H1 (cell line): ENCODE data around the gene DNAL1. TPM values are rescaled to one million over a fixed set of nuclear protein-coding genes. Genes with fewer than 3 reads are reported as not detected.
A peak's percentile ranks its signal among the peaks of the same experiment; 100 is the strongest.

Source experiments
- CTCF ChIA-PET: fragments of 300-600 bp; sonication (Branson Sonifier 250); formaldehyde crosslinking; loops from one replicate; lab custom pipeline; 2021; ENCODE audit not compliant: partially characterized antibody; lab: Charles Lee
- POLR2A ChIA-PET: fragments of 300-600 bp; sonication (Branson Sonifier 250); formaldehyde crosslinking; loops from one replicate; lab custom pipeline; 2021; ENCODE audit warnings: inconsistent platforms; ENCODE audit not compliant: partially characterized antibody; lab: Charles Lee
- DNase-seq, 2 experiments: peaks; one replicate each; pipeline versions ENCODE4 v3.0.0 to v3.0.0-alpha.2; 2010 to 2022; ENCODE audit warnings: low spot score in 2 of 2, low read depth in 1 of 2, mixed read lengths in 1 of 2
- FAIRE-seq: peaks from 2 replicates; lab custom pipeline; 2011; peaks lifted over from hg19 to GRCh38; lab: Jason Lieb, UNC
- H2AFZ ChIP-seq: 2 replicates; pipeline ENCODE4 v1.8.1; 2012; ENCODE audit warnings: low read length, inconsistent platforms
- H2AK5ac ChIP-seq: 2 replicates; pipeline ENCODE4 v1.6.1; 2013; ENCODE audit warnings: low read depth, low read length
- H2BK120ac ChIP-seq: replicated peaks from 2 replicates; pipeline ENCODE3; 2013; ENCODE audit warnings: low read depth, low read length, inconsistent platforms
- H2BK12ac ChIP-seq: 2 replicates; pipeline ENCODE4 v1.6.1; 2013; ENCODE audit warnings: low read depth, low read length
- H2BK15ac ChIP-seq: 2 replicates; pipeline ENCODE4 v1.6.1; 2013; ENCODE audit warnings: low read length
- H2BK20ac ChIP-seq: 2 replicates; pipeline ENCODE4 v1.6.1; 2013; ENCODE audit warnings: low read length
- H2BK5ac ChIP-seq: 2 replicates; pipeline ENCODE4 v1.6.1; 2013; ENCODE audit warnings: low read depth, low read length
- H3K14ac ChIP-seq: 2 replicates; pipeline ENCODE4 v1.6.1; 2013; ENCODE audit warnings: inconsistent platforms; ENCODE audit not compliant: insufficient read length
- H3K18ac ChIP-seq: 2 replicates; pipeline ENCODE4 v1.6.1; 2013; ENCODE audit warnings: low read length; ENCODE audit errors: extremely low read depth
- H3K23ac ChIP-seq: 2 replicates; pipeline ENCODE4 v1.6.1; 2013; ENCODE audit warnings: inconsistent platforms; ENCODE audit not compliant: insufficient read length
- H3K23me2 ChIP-seq: 2 replicates; pipeline ENCODE4 v1.6.1; 2013; ENCODE audit warnings: low read depth, low read length
- H3K27ac ChIP-seq: 2 replicates; pipeline ENCODE4 v1.6.1; 2011; ENCODE audit warnings: low read depth, low read length, inconsistent platforms
- H3K27me3 ChIP-seq, 4 experiments: replicated peaks in 1 of 4; 1 replicate in 1 of 4; 2 replicates in 3 of 4; pipeline versions ENCODE4 v1.6.1 to v1.8.1; 2011 to 2013; ENCODE audit warnings: low read length in 3 of 4, mild to moderate bottlenecking in 3 of 4, inconsistent platforms in 2 of 4, mixed read lengths in 2 of 4, moderate library complexity in 1 of 4; ENCODE audit not compliant: control insufficient read depth in 3 of 4, insufficient read depth in 3 of 4; ENCODE audit errors: extremely low read depth in 1 of 4
- H3K36me3 ChIP-seq, 4 experiments: 2 replicates each; pipeline versions ENCODE4 v1.6.1 to v1.8.1; 2011 to 2013; ENCODE audit warnings: mild to moderate bottlenecking in 4 of 4, low read length in 3 of 4, moderate library complexity in 2 of 4, control low read depth in 1 of 4, inconsistent platforms in 1 of 4; ENCODE audit not compliant: insufficient read depth in 4 of 4, control insufficient read depth in 2 of 4
- H3K4ac ChIP-seq: replicated peaks from 2 replicates; pipeline ENCODE3; 2013; ENCODE audit warnings: low read length, low read depth, mixed read lengths, inconsistent platforms; ENCODE audit not compliant: insufficient read length
- H3K4me1 ChIP-seq, 4 experiments: replicated peaks in 1 of 4; 1 replicate in 1 of 4; 2 replicates in 3 of 4; pipeline versions ENCODE4 v1.6.1 to v1.8.1; 2011 to 2013; ENCODE audit warnings: low read length in 3 of 4, inconsistent platforms in 2 of 4, mixed read lengths in 1 of 4; ENCODE audit not compliant: insufficient read depth in 4 of 4, control insufficient read depth in 3 of 4
- H3K4me2 ChIP-seq, 2 experiments: 2 replicates each; pipeline versions ENCODE4 v1.6.1 to v1.8.1; 2011 to 2013; ENCODE audit warnings: low read depth in 2 of 2, low read length in 2 of 2, control low read depth in 1 of 2, inconsistent platforms in 1 of 2, mild to moderate bottlenecking in 1 of 2; ENCODE audit not compliant: insufficient read depth in 1 of 2
- H3K4me3 ChIP-seq, 4 experiments: fragments of 200-600, 300-600 bp in 1 of 4; sonication (generic), shearing (Covaris generic), sonication (Bioruptor Twin) in 1 of 4; 2 replicates each; pipeline versions ENCODE4 v1.5.1 to v1.8.1; 2011 to 2016; ENCODE audit warnings: low read length in 4 of 4, low read depth in 3 of 4, control low read depth in 2 of 4, inconsistent platforms in 2 of 4, mild to moderate bottlenecking in 2 of 4, mixed read lengths in 1 of 4, moderate library complexity in 1 of 4; ENCODE audit not compliant: insufficient read depth in 2 of 4; ENCODE audit errors: extremely low read depth in 1 of 4
- H3K56ac ChIP-seq: replicated peaks from 2 replicates; pipeline ENCODE3; 2013; ENCODE audit warnings: low read depth, mild to moderate bottlenecking, mixed read lengths, low read length, inconsistent platforms; ENCODE audit not compliant: insufficient read length
- H3K79me1 ChIP-seq: 2 replicates; pipeline ENCODE4 v1.6.1; 2013; ENCODE audit warnings: low read depth, low read length, control low read depth
- H3K79me2 ChIP-seq, 2 experiments: 2 replicates each; pipeline versions ENCODE4 v1.6.1 to v1.8.1; 2012 to 2013; ENCODE audit warnings: low read length in 2 of 2, mild to moderate bottlenecking in 2 of 2, inconsistent platforms in 1 of 2; ENCODE audit not compliant: insufficient read depth in 2 of 2, control insufficient read depth in 1 of 2
- H3K9ac ChIP-seq, 4 experiments: replicated peaks in 1 of 4; 1 replicate in 1 of 4; 2 replicates in 3 of 4; pipeline versions ENCODE4 v1.6.1 to v1.8.1; 2011 to 2013; ENCODE audit warnings: low read depth in 3 of 4, low read length in 3 of 4, control low read depth in 2 of 4, mild to moderate bottlenecking in 2 of 4, moderate library complexity in 2 of 4, inconsistent platforms in 1 of 4; ENCODE audit errors: extremely low read depth in 1 of 4
- H3K9me3 ChIP-seq, 2 experiments: 2 replicates each; pipeline versions ENCODE4 v1.6.1 to v1.8.1; 2012 to 2013; ENCODE audit warnings: mild to moderate bottlenecking in 2 of 2, moderate library complexity in 2 of 2, control low read depth in 1 of 2, inconsistent platforms in 1 of 2, low read depth in 1 of 2, low read length in 1 of 2, mixed read lengths in 1 of 2; ENCODE audit not compliant: insufficient read depth in 2 of 2
- H4K20me1 ChIP-seq, 2 experiments: replicated peaks in 1 of 2; 2 replicates each; pipeline versions ENCODE3 to v1.8.1; 2011 to 2013; ENCODE audit warnings: inconsistent platforms in 2 of 2, low read length in 2 of 2, mild to moderate bottlenecking in 1 of 2; ENCODE audit not compliant: insufficient read depth in 2 of 2, control insufficient read depth in 1 of 2
- H4K5ac ChIP-seq: 2 replicates; pipeline ENCODE4 v1.6.1; 2013; ENCODE audit warnings: low read length, low read depth, mixed read lengths, inconsistent platforms; ENCODE audit not compliant: insufficient read length
- H4K8ac ChIP-seq: 2 replicates; pipeline ENCODE4 v1.8.0; 2013; ENCODE audit warnings: mild to moderate bottlenecking, moderate library complexity, low read length, inconsistent platforms; ENCODE audit not compliant: insufficient read depth; ENCODE audit errors: extremely low read depth
- H4K91ac ChIP-seq: replicated peaks from 2 replicates; pipeline ENCODE3; 2013; ENCODE audit warnings: low read length, mixed read lengths, inconsistent platforms; ENCODE audit not compliant: insufficient read length
- ASH2L ChIP-seq: fragments of 200-600, 300-600 bp; sonication (generic); IDR thresholded peaks from one replicate; pipeline ENCODE4 v1.7.1; 2017; ENCODE audit warnings: low read length
- ATF2 ChIP-seq: IDR thresholded peaks from 2 replicates; pipeline ENCODE4 v1.6.1; 2012; ENCODE audit warnings: low read length, inconsistent platforms
- BACH1 ChIP-seq: IDR thresholded peaks from 2 replicates; pipeline ENCODE4 v1.6.1; 2012; ENCODE audit warnings: low read length, improper control_type of control experiment
- E2F6 ChIP-seq: IDR thresholded peaks from 2 replicates; pipeline ENCODE4 v1.6.1; 2012; ENCODE audit warnings: inconsistent platforms
- SIN3A ChIP-seq, 2 experiments: IDR thresholded peaks in 1 of 2; conservative IDR thresholded peaks in 1 of 2; 2 replicates each; pipeline ENCODE4 v1.6.1; 2011 to 2012; ENCODE audit warnings: low read length in 2 of 2, improper control_type of control experiment in 1 of 2, low read depth in 1 of 2, mild to moderate bottlenecking in 1 of 2
- SIX5 ChIP-seq: IDR thresholded peaks from 2 replicates; pipeline ENCODE4 v1.6.1; 2011; ENCODE audit warnings: mild to moderate bottlenecking, low read depth, low read length
- WGBS, 2 experiments: shearing (Covaris generic) in 1 of 2; methylation state at CpG; one replicate each; pipeline versions ENCODE4 v1.1.6 to v1.1.7; 2013 to 2015; ENCODE audit warnings: low lambda C conversion rate in 2 of 2, mixed read lengths in 2 of 2, inconsistent platforms in 1 of 2, low coverage in 1 of 2, missing lambda C conversion rate in 1 of 2; ENCODE audit not compliant: insufficient replicate concordance in 2 of 2, insufficient coverage in 1 of 2, insufficient read length in 1 of 2; ENCODE audit errors: extremely low coverage in 1 of 2, missing lambda C conversion rate in 1 of 2; 5-methylcytosine and 5-hydroxymethylcytosine counted together
- polyA plus RNA-seq, 7 experiments: library from polyadenylated mRNA; depleted of rRNA in 3 of 7; stranded (reverse) in 5 of 7; unstranded in 2 of 7; fragments of >200 nt in 5 of 7; fragments of 200-250 nt in 2 of 7; gene quantifications; 1 replicate in 5 of 7; 2 replicates in 1 of 7; 4 replicates in 1 of 7; pipeline versions ENCODE4 v1.2.1 to v1.2.3, GENCODE V29; 2011 to 2013; ENCODE audit warnings: missing spikeins in 2 of 7, mixed read lengths in 2 of 7
- total RNA-seq: library from RNA; stranded (reverse); fragmentation: NEBNext Ultra II Directional; extraction: Animal tissue kit (Norgen Biotek cat#: 25700); gene quantifications from 2 replicates; pipeline ENCODE4 v1.2.1, GENCODE V29; 2021

DNAL1 gene
- total and polyA plus RNA-seq, 2 of the 8 experiments (the other 6 are each of a cell fraction or from before 2014, with no cell fraction given): 2.8 to 16.8 TPM

- H3K79me2 ChIP-seq: peaks cover 5 to 33% of the 10 kb centered on the region in 2 experiments
- 4% methylated on average over 21 of the region's 21 CpGs; no CpG with 5 or more reads in 1 of the 2 experiments for WGBS, 2 experiments
Observed at GRCh38 chr14:73713206-73713802, 68.5 kb downstream of the DNAL1 start.

More at GRCh38 chr14:73713206-73713802, 68.5 kb downstream of the DNAL1 start:
- H2AFZ ChIP-seq: 0 out of 2 replicates have a peak overlapping the region, but pooled peaks have one; percentile 37
- CTCF ChIA-PET: interaction anchor here (0.8 to 3.7 kb wide), 6 partner anchors 15 to 69 kb away, joined by 3 to 15 read pairs (median 4); no protein-coding TSS in a partner anchor
- DNase-seq: no peak
- no peak overlapping the region for H3K23ac ChIP-seq
- peaks cover 13% of the 10 kb centered on the region for H3K79me1 ChIP-seq
- H3K4ac ChIP-seq: peak overlapping the region; percentile 94
- peaks cover 12 to 18% of the 10 kb centered on the region in 2 experiments for H4K20me1 ChIP-seq
- no peak overlapping the region for H3K14ac ChIP-seq
- peak overlapping the region; percentile 97 for H2BK15ac ChIP-seq
- peak; percentile 15; the same call in 1 of the 2 replicates for TF ChIP-seq E2F6
- TF ChIP-seq BACH1: no peak
- peak; percentile 51 for TF ChIP-seq ASH2L
- no peak for TF ChIP-seq SIX5
- TF ChIP-seq ATF2: no peak
- peak; percentile 40 to 44; a peak in 1 of 4 replicates for TF ChIP-seq SIN3A (conservative IDR thresholded peaks at IDR 0.05 in 1 of 2, IDR thresholded peaks at IDR 0.05 in 1 of 2; ENCODE audit: low read depth in 1 of 2, low read length in 2 of 2)
- TF ChIP-seq, all 59 proteins: peak for 3
- peaks cover 30% of the 10 kb centered on the region for H3K23me2 ChIP-seq
- peak overlapping the region; percentile 100 for H3K18ac ChIP-seq
- peak overlapping the region; percentile 85 for H4K5ac ChIP-seq
- no peak overlapping the region for H3K56ac ChIP-seq
- H3K27me3 ChIP-seq: peaks cover 0 to 6% (median 1%) of the 10 kb centered on the region in 4 experiments; a peak in 3 of 7 replicates
- peak overlapping the region; percentile 85 to 99 for H3K4me2 ChIP-seq
- no peak overlapping the region; the same call in 1 of the 2 replicates for H2AK5ac ChIP-seq
- peaks cover 0 to 19% (median 14%) of the 10 kb centered on the region in 4 experiments; a peak in 6 of 7 replicates for H3K4me1 ChIP-seq
- H2BK120ac ChIP-seq: peak overlapping the region; percentile 61
- H3K9me3 ChIP-seq: no peaks in the 10 kb centered on the region
- no peak overlapping the region for H2BK20ac ChIP-seq
- H3K9ac ChIP-seq: peak overlapping the region; percentile 93 to 98 (median 94)
- peak overlapping the region; percentile 72 for H3K27ac ChIP-seq
- peak overlapping the region; percentile 94 for H4K8ac ChIP-seq
- peak overlapping the region; percentile 72 for H4K91ac ChIP-seq
- POLR2A ChIA-PET: interaction anchor here (0.6 to 2.4 kb wide), 21 partner anchors 10 to 173 kb away, joined by 3 to 15 read pairs (median 4); partner anchors contain the start of genes ACOT2, ACOT6, DNAL1 and PTGR2
- H2BK5ac ChIP-seq: peak overlapping the region; percentile 92
- peak overlapping the region; percentile 88 to 98 (median 94) for H3K4me3 ChIP-seq
- H3K36me3 ChIP-seq: 0 out of 8 replicates have a peak, but pooled peaks cover 0 to 3% (median 0%) of the 10 kb centered on the region in 4 experiments
- FAIRE-seq: no peak
- H2BK12ac ChIP-seq: peak overlapping the region; percentile 68
